SK-N-SH (cell line): ENCODE results near the gene CTDP1.

Experiments
- CTCF ChIP-seq: fragments of 200-600 bp; sonication (generic); IDR thresholded peaks from 2 replicates; pipeline ENCODE4 v1.6.1; 2017; ENCODE audit warnings: antibody characterized with exemption, mild to moderate bottlenecking, moderate library complexity
- MXI1 ChIP-seq: IDR thresholded peaks from 2 replicates; pipeline ENCODE4 v1.6.1; 2012; ENCODE audit warnings: mild to moderate bottlenecking, low read depth, low read length, improper control_type of control experiment
- RAD21 ChIP-seq: IDR thresholded peaks from 2 replicates; pipeline ENCODE4 v1.6.1; 2012; ENCODE audit warnings: mild to moderate bottlenecking, low read length
- REST ChIP-seq: IDR thresholded peaks from 2 replicates; pipeline ENCODE4 v1.6.1; 2012; ENCODE audit warnings: mild to moderate bottlenecking, low read depth, low read length, moderate library complexity
- SIN3A ChIP-seq: IDR thresholded peaks from 2 replicates; pipeline ENCODE4 v1.6.1; 2012; ENCODE audit warnings: low read depth, mild to moderate bottlenecking, low read length, moderate library complexity, borderline replicate concordance
- YY1 ChIP-seq: IDR thresholded peaks from 2 replicates; pipeline ENCODE4 v1.4.0; 2012; ENCODE audit warnings: low read depth, mild to moderate bottlenecking
- TF ChIP-seq, protein P1 (sequence below): fragments of 150-350 bp; IDR thresholded peaks from 2 replicates; pipeline ENCODE4 v1.6.1; 2017; ENCODE audit warnings: antibody characterized with exemption, low read length, low read depth, borderline replicate concordance

- TF ChIP-seq MXI1 (no peak), RAD21 (no peak), REST (no peak), SIN3A (no peak), CTCF (no peak), YY1 (no peak)
- TF ChIP-seq, protein P1, sequence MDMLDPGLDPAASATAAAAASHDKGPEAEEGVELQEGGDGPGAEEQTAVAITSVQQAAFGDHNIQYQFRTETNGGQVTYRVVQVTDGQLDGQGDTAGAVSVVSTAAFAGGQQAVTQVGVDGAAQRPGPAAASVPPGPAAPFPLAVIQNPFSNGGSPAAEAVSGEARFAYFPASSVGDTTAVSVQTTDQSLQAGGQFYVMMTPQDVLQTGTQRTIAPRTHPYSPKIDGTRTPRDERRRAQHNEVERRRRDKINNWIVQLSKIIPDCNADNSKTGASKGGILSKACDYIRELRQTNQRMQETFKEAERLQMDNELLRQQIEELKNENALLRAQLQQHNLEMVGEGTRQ, result no peak
Observed at GRCh38 chr18:79726721-79727120, 47.1 kb downstream of the CTDP1 start.
